Type B pancreatic cell (in vitro differentiated cells): ENCODE data around the gene ICE2. TPM values are rescaled to one million over a fixed set of nuclear protein-coding genes. Genes with fewer than 3 reads are reported as not detected.

Experiments
- DNase-seq: peaks from one replicate; pipeline ENCODE4 v3.0.0; 2021; ENCODE audit warnings: mixed read lengths; ENCODE audit not compliant: unreplicated experiment; ENCODE audit errors: extremely low spot score
- H3K27ac Mint-ChIP-seq: 2 replicates; pipeline ENCODE4 v1.8.0; 2021; ENCODE audit warnings: mild to moderate bottlenecking, mixed read lengths
- H3K27me3 Mint-ChIP-seq: 2 replicates; pipeline ENCODE4 v1.8.0; 2021; ENCODE audit warnings: mixed read lengths
- H3K36me3 Mint-ChIP-seq: 2 replicates; pipeline ENCODE4 v1.8.0; 2021; ENCODE audit warnings: mixed read lengths
- H3K4me1 Mint-ChIP-seq: one replicate; pipeline ENCODE4 v1.8.0; 2021; ENCODE audit warnings: mixed read lengths; ENCODE audit not compliant: unreplicated experiment
- H3K4me3 Mint-ChIP-seq: 2 replicates; pipeline ENCODE4 v1.8.0; 2021; ENCODE audit warnings: mild to moderate bottlenecking, mixed read lengths
- H3K9me3 Mint-ChIP-seq: 2 replicates; pipeline ENCODE4 v1.8.0; 2021; ENCODE audit warnings: mixed read lengths
- CTCF ChIP-seq: fragments of 200-600 bp; sonication (generic); conservative IDR thresholded peaks from 2 replicates; pipeline ENCODE4 v1.5.0; 2021; ENCODE audit warnings: antibody characterized with exemption, mild to moderate bottlenecking
- long read RNA-seq: library from polyadenylated mRNA; unstranded; transcript quantifications from one replicate; pipeline ENCODE4 v2.0.0, GENCODE V29; 2020
- total RNA-seq: library from RNA; stranded (reverse); gene quantifications from 2 replicates; pipeline ENCODE4 v1.2.1, GENCODE V29; 2021; ENCODE audit warnings: low replicate concordance

ICE2 gene, protein sequence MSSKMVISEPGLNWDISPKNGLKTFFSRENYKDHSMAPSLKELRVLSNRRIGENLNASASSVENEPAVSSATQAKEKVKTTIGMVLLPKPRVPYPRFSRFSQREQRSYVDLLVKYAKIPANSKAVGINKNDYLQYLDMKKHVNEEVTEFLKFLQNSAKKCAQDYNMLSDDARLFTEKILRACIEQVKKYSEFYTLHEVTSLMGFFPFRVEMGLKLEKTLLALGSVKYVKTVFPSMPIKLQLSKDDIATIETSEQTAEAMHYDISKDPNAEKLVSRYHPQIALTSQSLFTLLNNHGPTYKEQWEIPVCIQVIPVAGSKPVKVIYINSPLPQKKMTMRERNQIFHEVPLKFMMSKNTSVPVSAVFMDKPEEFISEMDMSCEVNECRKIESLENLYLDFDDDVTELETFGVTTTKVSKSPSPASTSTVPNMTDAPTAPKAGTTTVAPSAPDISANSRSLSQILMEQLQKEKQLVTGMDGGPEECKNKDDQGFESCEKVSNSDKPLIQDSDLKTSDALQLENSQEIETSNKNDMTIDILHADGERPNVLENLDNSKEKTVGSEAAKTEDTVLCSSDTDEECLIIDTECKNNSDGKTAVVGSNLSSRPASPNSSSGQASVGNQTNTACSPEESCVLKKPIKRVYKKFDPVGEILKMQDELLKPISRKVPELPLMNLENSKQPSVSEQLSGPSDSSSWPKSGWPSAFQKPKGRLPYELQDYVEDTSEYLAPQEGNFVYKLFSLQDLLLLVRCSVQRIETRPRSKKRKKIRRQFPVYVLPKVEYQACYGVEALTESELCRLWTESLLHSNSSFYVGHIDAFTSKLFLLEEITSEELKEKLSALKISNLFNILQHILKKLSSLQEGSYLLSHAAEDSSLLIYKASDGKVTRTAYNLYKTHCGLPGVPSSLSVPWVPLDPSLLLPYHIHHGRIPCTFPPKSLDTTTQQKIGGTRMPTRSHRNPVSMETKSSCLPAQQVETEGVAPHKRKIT
- 51.1 and 67.1 TPM in 2 replicates for total RNA-seq
- long read RNA-seq, full-length matches to known transcripts: 39 of 81 reads
- long read RNA-seq, partial matches to known transcripts: 20 of 81 reads
- long read RNA-seq, other reads (novel, unspliced or antisense): 22 of 81 reads

GRCh38 chr15:60478566-60479360 is at the start of gene ICE2:
TSS of gene ICE2 (minus strand) at chr15:60479142. CDS start at chr15:60477977, 1,165 bp downstream.
- H3K27ac Mint-ChIP-seq: peak within 1 kb of the TSS; percentile 99
- DNase-seq: peak; percentile 95
- TF ChIP-seq CTCF: peak; percentile 25
- peaks cover 6% of the 10 kb centered on the region for H3K36me3 Mint-ChIP-seq
- no peaks in the 10 kb centered on the region for H3K9me3 Mint-ChIP-seq
- peaks cover 33% of the 10 kb centered on the region for H3K4me1 Mint-ChIP-seq
- H3K27me3 Mint-ChIP-seq: no peaks in the 10 kb centered on the region
- peak within 1 kb of the TSS; percentile 100 for H3K4me3 Mint-ChIP-seq

- no peak overlapping the region for H3K27ac Mint-ChIP-seq
- no peaks in the 10 kb centered on the region for H3K27me3 Mint-ChIP-seq
- DNase-seq: no peak
- no peak for TF ChIP-seq CTCF
- H3K36me3 Mint-ChIP-seq: no peaks in the 10 kb centered on the region
- no peaks in the 10 kb centered on the region for H3K9me3 Mint-ChIP-seq
- H3K4me1 Mint-ChIP-seq: peaks cover 5% of the 10 kb centered on the region
- H3K4me3 Mint-ChIP-seq: no peak overlapping the region
These were observed 49.6 kb upstream of the ICE2 start for GRCh38 chr15:60528530-60528929.

- no peak for TF ChIP-seq CTCF
- no peak overlapping the region for H3K27ac Mint-ChIP-seq
- no peaks in the 10 kb centered on the region for H3K27me3 Mint-ChIP-seq
- H3K4me1 Mint-ChIP-seq: peaks cover 5% of the 10 kb centered on the region
- H3K9me3 Mint-ChIP-seq: no peaks in the 10 kb centered on the region
- no peaks in the 10 kb centered on the region for H3K36me3 Mint-ChIP-seq
- no peak overlapping the region for H3K4me3 Mint-ChIP-seq
- DNase-seq: no peak
These were observed 48.5 kb upstream of the ICE2 start for GRCh38 chr15:60527456-60527855.

DNA sequence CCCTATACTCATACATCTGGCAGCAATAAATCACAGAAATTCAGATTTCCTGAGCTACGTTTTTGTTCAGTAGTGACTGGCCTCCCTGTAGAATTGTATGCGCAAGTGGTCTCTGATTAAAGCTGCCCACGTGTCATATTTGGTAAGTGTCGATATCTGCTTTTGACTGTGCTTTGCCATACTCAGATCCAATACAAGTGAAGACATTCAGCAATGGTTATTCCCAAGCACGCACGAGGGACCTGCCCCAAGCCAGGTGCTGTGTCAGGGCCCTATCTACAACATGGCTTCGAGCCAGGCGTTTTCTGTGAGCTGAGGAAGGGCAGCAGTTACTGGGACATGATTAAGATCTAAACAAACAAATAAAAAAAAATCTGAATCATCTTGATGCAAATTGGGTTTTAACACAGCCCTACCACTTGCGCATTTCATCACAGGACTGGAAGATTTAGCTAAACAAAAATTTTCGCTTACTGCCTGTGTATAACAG is 47.2 kb upstream of the ICE2 start:
- H3K36me3 Mint-ChIP-seq: no peaks in the 10 kb centered on the region
- TF ChIP-seq CTCF: no peak
- no peaks in the 10 kb centered on the region for H3K27me3 Mint-ChIP-seq
- H3K27ac Mint-ChIP-seq: no peak overlapping the region
- no peak overlapping the region for H3K4me3 Mint-ChIP-seq
- H3K4me1 Mint-ChIP-seq: peaks cover 5% of the 10 kb centered on the region
- DNase-seq: no peak
- H3K9me3 Mint-ChIP-seq: no peaks in the 10 kb centered on the region
